H1 (cell line): ENCODE measurements around the gene SEMA6D. TPM values are rescaled to one million over a fixed set of nuclear protein-coding genes. Genes with fewer than 3 reads are reported as not detected.

Experiments
- CTCF ChIA-PET: fragments of 300-600 bp; sonication (Branson Sonifier 250); formaldehyde crosslinking; loops from one replicate; lab custom pipeline; 2021; ENCODE audit not compliant: partially characterized antibody; lab: Charles Lee
- POLR2A ChIA-PET: fragments of 300-600 bp; sonication (Branson Sonifier 250); formaldehyde crosslinking; loops from one replicate; lab custom pipeline; 2021; ENCODE audit warnings: inconsistent platforms; ENCODE audit not compliant: partially characterized antibody; lab: Charles Lee
- DNase-seq, 2 experiments: peaks; one replicate each; pipeline versions ENCODE4 v3.0.0 to v3.0.0-alpha.2; 2010 to 2022; ENCODE audit warnings: low spot score in 2 of 2, low read depth in 1 of 2, mixed read lengths in 1 of 2
- FAIRE-seq: peaks from 2 replicates; lab custom pipeline; 2011; peaks lifted over from hg19 to GRCh38; lab: Jason Lieb, UNC
- H2AFZ ChIP-seq: 2 replicates; pipeline ENCODE4 v1.8.1; 2012; ENCODE audit warnings: low read length, inconsistent platforms
- H2AK5ac ChIP-seq: 2 replicates; pipeline ENCODE4 v1.6.1; 2013; ENCODE audit warnings: low read depth, low read length
- H2BK120ac ChIP-seq: replicated peaks from 2 replicates; pipeline ENCODE3; 2013; ENCODE audit warnings: low read depth, low read length, inconsistent platforms
- H2BK12ac ChIP-seq: 2 replicates; pipeline ENCODE4 v1.6.1; 2013; ENCODE audit warnings: low read depth, low read length
- H2BK15ac ChIP-seq: 2 replicates; pipeline ENCODE4 v1.6.1; 2013; ENCODE audit warnings: low read length
- H2BK20ac ChIP-seq: 2 replicates; pipeline ENCODE4 v1.6.1; 2013; ENCODE audit warnings: low read length
- H2BK5ac ChIP-seq: 2 replicates; pipeline ENCODE4 v1.6.1; 2013; ENCODE audit warnings: low read depth, low read length
- H3K14ac ChIP-seq: 2 replicates; pipeline ENCODE4 v1.6.1; 2013; ENCODE audit warnings: inconsistent platforms; ENCODE audit not compliant: insufficient read length
- H3K18ac ChIP-seq: 2 replicates; pipeline ENCODE4 v1.6.1; 2013; ENCODE audit warnings: low read length; ENCODE audit errors: extremely low read depth
- H3K23ac ChIP-seq: 2 replicates; pipeline ENCODE4 v1.6.1; 2013; ENCODE audit warnings: inconsistent platforms; ENCODE audit not compliant: insufficient read length
- H3K23me2 ChIP-seq: 2 replicates; pipeline ENCODE4 v1.6.1; 2013; ENCODE audit warnings: low read depth, low read length
- H3K27ac ChIP-seq: 2 replicates; pipeline ENCODE4 v1.6.1; 2011; ENCODE audit warnings: low read depth, low read length, inconsistent platforms
- H3K27me3 ChIP-seq, 4 experiments: replicated peaks in 1 of 4; 1 replicate in 1 of 4; 2 replicates in 3 of 4; pipeline versions ENCODE4 v1.6.1 to v1.8.1; 2011 to 2013; ENCODE audit warnings: low read length in 3 of 4, mild to moderate bottlenecking in 3 of 4, inconsistent platforms in 2 of 4, mixed read lengths in 2 of 4, moderate library complexity in 1 of 4; ENCODE audit not compliant: control insufficient read depth in 3 of 4, insufficient read depth in 3 of 4; ENCODE audit errors: extremely low read depth in 1 of 4
- H3K36me3 ChIP-seq, 4 experiments: 2 replicates each; pipeline versions ENCODE4 v1.6.1 to v1.8.1; 2011 to 2013; ENCODE audit warnings: mild to moderate bottlenecking in 4 of 4, low read length in 3 of 4, moderate library complexity in 2 of 4, control low read depth in 1 of 4, inconsistent platforms in 1 of 4; ENCODE audit not compliant: insufficient read depth in 4 of 4, control insufficient read depth in 2 of 4
- H3K4ac ChIP-seq: replicated peaks from 2 replicates; pipeline ENCODE3; 2013; ENCODE audit warnings: low read length, low read depth, mixed read lengths, inconsistent platforms; ENCODE audit not compliant: insufficient read length
- H3K4me1 ChIP-seq, 4 experiments: replicated peaks in 1 of 4; 1 replicate in 1 of 4; 2 replicates in 3 of 4; pipeline versions ENCODE4 v1.6.1 to v1.8.1; 2011 to 2013; ENCODE audit warnings: low read length in 3 of 4, inconsistent platforms in 2 of 4, mixed read lengths in 1 of 4; ENCODE audit not compliant: insufficient read depth in 4 of 4, control insufficient read depth in 3 of 4
- H3K4me2 ChIP-seq, 2 experiments: 2 replicates each; pipeline versions ENCODE4 v1.6.1 to v1.8.1; 2011 to 2013; ENCODE audit warnings: low read depth in 2 of 2, low read length in 2 of 2, control low read depth in 1 of 2, inconsistent platforms in 1 of 2, mild to moderate bottlenecking in 1 of 2; ENCODE audit not compliant: insufficient read depth in 1 of 2
- H3K4me3 ChIP-seq, 4 experiments: fragments of 200-600, 300-600 bp in 1 of 4; sonication (generic), shearing (Covaris generic), sonication (Bioruptor Twin) in 1 of 4; 2 replicates each; pipeline versions ENCODE4 v1.5.1 to v1.8.1; 2011 to 2016; ENCODE audit warnings: low read length in 4 of 4, low read depth in 3 of 4, control low read depth in 2 of 4, inconsistent platforms in 2 of 4, mild to moderate bottlenecking in 2 of 4, mixed read lengths in 1 of 4, moderate library complexity in 1 of 4; ENCODE audit not compliant: insufficient read depth in 2 of 4; ENCODE audit errors: extremely low read depth in 1 of 4
- H3K56ac ChIP-seq: replicated peaks from 2 replicates; pipeline ENCODE3; 2013; ENCODE audit warnings: low read depth, mild to moderate bottlenecking, mixed read lengths, low read length, inconsistent platforms; ENCODE audit not compliant: insufficient read length
- H3K79me1 ChIP-seq: 2 replicates; pipeline ENCODE4 v1.6.1; 2013; ENCODE audit warnings: low read depth, low read length, control low read depth
- H3K79me2 ChIP-seq, 2 experiments: 2 replicates each; pipeline versions ENCODE4 v1.6.1 to v1.8.1; 2012 to 2013; ENCODE audit warnings: low read length in 2 of 2, mild to moderate bottlenecking in 2 of 2, inconsistent platforms in 1 of 2; ENCODE audit not compliant: insufficient read depth in 2 of 2, control insufficient read depth in 1 of 2
- H3K9ac ChIP-seq, 4 experiments: replicated peaks in 1 of 4; 1 replicate in 1 of 4; 2 replicates in 3 of 4; pipeline versions ENCODE4 v1.6.1 to v1.8.1; 2011 to 2013; ENCODE audit warnings: low read depth in 3 of 4, low read length in 3 of 4, control low read depth in 2 of 4, mild to moderate bottlenecking in 2 of 4, moderate library complexity in 2 of 4, inconsistent platforms in 1 of 4; ENCODE audit errors: extremely low read depth in 1 of 4
- H3K9me3 ChIP-seq, 2 experiments: 2 replicates each; pipeline versions ENCODE4 v1.6.1 to v1.8.1; 2012 to 2013; ENCODE audit warnings: mild to moderate bottlenecking in 2 of 2, moderate library complexity in 2 of 2, control low read depth in 1 of 2, inconsistent platforms in 1 of 2, low read depth in 1 of 2, low read length in 1 of 2, mixed read lengths in 1 of 2; ENCODE audit not compliant: insufficient read depth in 2 of 2
- H4K20me1 ChIP-seq, 2 experiments: replicated peaks in 1 of 2; 2 replicates each; pipeline versions ENCODE3 to v1.8.1; 2011 to 2013; ENCODE audit warnings: inconsistent platforms in 2 of 2, low read length in 2 of 2, mild to moderate bottlenecking in 1 of 2; ENCODE audit not compliant: insufficient read depth in 2 of 2, control insufficient read depth in 1 of 2
- H4K5ac ChIP-seq: 2 replicates; pipeline ENCODE4 v1.6.1; 2013; ENCODE audit warnings: low read length, low read depth, mixed read lengths, inconsistent platforms; ENCODE audit not compliant: insufficient read length
- H4K8ac ChIP-seq: 2 replicates; pipeline ENCODE4 v1.8.0; 2013; ENCODE audit warnings: mild to moderate bottlenecking, moderate library complexity, low read length, inconsistent platforms; ENCODE audit not compliant: insufficient read depth; ENCODE audit errors: extremely low read depth
- H4K91ac ChIP-seq: replicated peaks from 2 replicates; pipeline ENCODE3; 2013; ENCODE audit warnings: low read length, mixed read lengths, inconsistent platforms; ENCODE audit not compliant: insufficient read length
- BCL11A ChIP-seq, 2 experiments: IDR thresholded peaks; one replicate each; pipeline ENCODE4 v1.6.1; 2011; ENCODE audit warnings: low read depth in 2 of 2, low read length in 2 of 2, mild to moderate bottlenecking in 2 of 2
- CBX5 ChIP-seq: fragments of 300-800, 300-1000 bp; sonication (generic); IDR thresholded peaks from 2 replicates; pipeline ENCODE4 v1.7.1; 2016; ENCODE audit warnings: antibody characterized with exemption, low read length, low read depth
- HDAC2 ChIP-seq, 2 experiments: fragments of 300-600 bp in 1 of 2; sonication (generic) in 1 of 2; IDR thresholded peaks; 2 replicates each; pipeline ENCODE4 v1.6.1; 2011 to 2012; ENCODE audit warnings: low read depth in 2 of 2, low read length in 2 of 2, mild to moderate bottlenecking in 2 of 2, moderate library complexity in 2 of 2, borderline replicate concordance in 1 of 2, inconsistent platforms in 1 of 2
- HDAC6 ChIP-seq: IDR thresholded peaks from one replicate; pipeline ENCODE4 v1.7.1; 2012; ENCODE audit warnings: low read depth, mild to moderate bottlenecking, inconsistent platforms, low read length, moderate library complexity
- JUND ChIP-seq: IDR thresholded peaks from 2 replicates; pipeline ENCODE4 v1.6.1; 2011; ENCODE audit warnings: mild to moderate bottlenecking, improper control_type of control experiment, low read length
- KDM1A ChIP-seq: fragments of 200-600, 300-600 bp; sonication (generic); IDR thresholded peaks from 2 replicates; pipeline ENCODE4 v1.7.1; 2016; ENCODE audit warnings: mild to moderate bottlenecking, low read length, borderline replicate concordance
- MAX ChIP-seq: IDR thresholded peaks from 2 replicates; pipeline ENCODE4 v1.6.1; 2012; ENCODE audit warnings: inconsistent platforms
- NANOG ChIP-seq: IDR thresholded peaks from 2 replicates; pipeline ENCODE4 v1.6.1; 2011; ENCODE audit warnings: low read length, low read depth, mild to moderate bottlenecking, inconsistent platforms; ENCODE audit not compliant: insufficient read depth, poor library complexity, severe bottlenecking
- RNF2 ChIP-seq: fragments of 200-900, 300-1000 bp; sonication (generic); IDR thresholded peaks from 2 replicates; pipeline ENCODE4 v1.7.1; 2016; ENCODE audit warnings: borderline replicate concordance, low read depth, mild to moderate bottlenecking, antibody characterized with exemption, low read length; ENCODE audit not compliant: poor library complexity, severe bottlenecking; ENCODE audit errors: missing control alignments
- TBP ChIP-seq: IDR thresholded peaks from 2 replicates; pipeline ENCODE4 v1.6.1; 2011; ENCODE audit warnings: low read depth, low read length, improper control_type of control experiment
- WGBS, 2 experiments: shearing (Covaris generic) in 1 of 2; methylation state at CpG; one replicate each; pipeline versions ENCODE4 v1.1.6 to v1.1.7; 2013 to 2015; ENCODE audit warnings: low lambda C conversion rate in 2 of 2, mixed read lengths in 2 of 2, inconsistent platforms in 1 of 2, low coverage in 1 of 2, missing lambda C conversion rate in 1 of 2; ENCODE audit not compliant: insufficient replicate concordance in 2 of 2, insufficient coverage in 1 of 2, insufficient read length in 1 of 2; ENCODE audit errors: extremely low coverage in 1 of 2, missing lambda C conversion rate in 1 of 2; 5-methylcytosine and 5-hydroxymethylcytosine counted together
- polyA plus RNA-seq, 7 experiments: library from polyadenylated mRNA; depleted of rRNA in 3 of 7; stranded (reverse) in 5 of 7; unstranded in 2 of 7; fragments of >200 nt in 5 of 7; fragments of 200-250 nt in 2 of 7; gene quantifications; 1 replicate in 5 of 7; 2 replicates in 1 of 7; 4 replicates in 1 of 7; pipeline versions ENCODE4 v1.2.1 to v1.2.3, GENCODE V29; 2011 to 2013; ENCODE audit warnings: missing spikeins in 2 of 7, mixed read lengths in 2 of 7
- total RNA-seq: library from RNA; stranded (reverse); fragmentation: NEBNext Ultra II Directional; extraction: Animal tissue kit (Norgen Biotek cat#: 25700); gene quantifications from 2 replicates; pipeline ENCODE4 v1.2.1, GENCODE V29; 2021
- TF ChIP-seq, protein P1 (sequence below): IDR thresholded peaks from 2 replicates; pipeline ENCODE4 v1.6.1; 2012; ENCODE audit warnings: low read length, inconsistent platforms

The SEMA6D gene
- total and polyA plus RNA-seq, 2 of the 8 experiments (the other 6 are each of a cell fraction or from before 2014, with no cell fraction given): 2.2 to 3.8 TPM

DNA sequence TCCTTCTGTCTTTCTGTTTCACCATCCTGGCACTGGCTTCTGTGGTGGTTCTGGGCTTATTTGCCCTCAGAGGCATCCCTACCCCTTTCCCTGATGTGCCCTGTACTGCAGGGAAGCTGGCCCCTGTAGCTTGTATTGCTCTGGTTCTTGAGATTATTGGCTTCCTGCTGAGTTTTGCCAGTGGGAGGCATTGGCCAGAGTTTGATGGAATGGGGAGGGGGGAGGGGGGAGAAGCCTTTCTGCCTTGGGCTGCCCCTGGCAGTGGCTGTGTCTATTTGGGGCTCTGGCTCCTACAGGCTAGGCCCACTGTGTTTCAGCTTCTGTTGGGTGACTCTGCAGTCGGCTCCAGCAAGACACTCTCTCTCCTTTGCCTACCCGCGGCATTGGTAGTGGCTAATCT, 41.6 kb upstream of the SEMA6D start:
- WGBS, 2 experiments: 75% methylated on average over 3 of the region's 3 CpGs; no CpG with 5 or more reads in 1 of the 2 experiments
- no peak for TF ChIP-seq MAX
- TF ChIP-seq RNF2: no peak
- TF ChIP-seq, protein P1, sequence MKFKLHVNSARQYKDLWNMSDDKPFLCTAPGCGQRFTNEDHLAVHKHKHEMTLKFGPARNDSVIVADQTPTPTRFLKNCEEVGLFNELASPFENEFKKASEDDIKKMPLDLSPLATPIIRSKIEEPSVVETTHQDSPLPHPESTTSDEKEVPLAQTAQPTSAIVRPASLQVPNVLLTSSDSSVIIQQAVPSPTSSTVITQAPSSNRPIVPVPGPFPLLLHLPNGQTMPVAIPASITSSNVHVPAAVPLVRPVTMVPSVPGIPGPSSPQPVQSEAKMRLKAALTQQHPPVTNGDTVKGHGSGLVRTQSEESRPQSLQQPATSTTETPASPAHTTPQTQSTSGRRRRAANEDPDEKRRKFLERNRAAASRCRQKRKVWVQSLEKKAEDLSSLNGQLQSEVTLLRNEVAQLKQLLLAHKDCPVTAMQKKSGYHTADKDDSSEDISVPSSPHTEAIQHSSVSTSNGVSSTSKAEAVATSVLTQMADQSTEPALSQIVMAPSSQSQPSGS: no peak
- TF ChIP-seq HDAC2 (IDR thresholded peaks at IDR 0.05; ENCODE audit: borderline replicate concordance in 1 of 2, low read depth in 2 of 2, low read length in 2 of 2): 0 out of 4 replicates have a peak, but pooled peaks of 1 of the 2 experiments have one; percentile 28
- no peak for TF ChIP-seq CBX5
- TF ChIP-seq BCL11A (IDR thresholded peaks at IDR 0.05; ENCODE audit: low read depth in 2 of 2, low read length in 2 of 2): peak in 1 of 2 experiments; percentile 9
- no peak for TF ChIP-seq KDM1A
- no peak for TF ChIP-seq HDAC6
- TF ChIP-seq TBP: no peak
- TF ChIP-seq NANOG: peak; percentile 28
- no peak for TF ChIP-seq JUND

More for the DNA sequence above, 41.6 kb upstream of the SEMA6D start:
- H3K27me3 ChIP-seq: no peaks in the 10 kb centered on the region
- no peak overlapping the region; the same call in 1 of the 2 replicates for H4K8ac ChIP-seq
- H2BK20ac ChIP-seq: no peak overlapping the region
- H2BK12ac ChIP-seq: no peak overlapping the region
- ChIA-PET POLR2A (no interaction called here), CTCF (interaction anchor here (0.6 to 1.3 kb wide), 6 partner anchors 12 to 665 kb away, joined by 3 to 7 read pairs (median 4); no protein-coding TSS in a partner anchor)
- H4K5ac ChIP-seq: no peak overlapping the region
- H2AFZ ChIP-seq: no peak overlapping the region
- H2AK5ac ChIP-seq: no peak overlapping the region
- no peaks in the 10 kb centered on the region for H3K79me1 ChIP-seq
- H3K56ac ChIP-seq: no peak overlapping the region
- no peak overlapping the region for H3K14ac ChIP-seq
- no peak overlapping the region for H2BK15ac ChIP-seq
- no peaks in the 10 kb centered on the region for H3K79me2 ChIP-seq
- H3K4ac ChIP-seq: no peak overlapping the region
- no peak overlapping the region for H3K4me3 ChIP-seq
- no peak overlapping the region for H3K9ac ChIP-seq
- peaks cover 0 to 5% (median 0%) of the 10 kb centered on the region in 4 experiments; a peak in 2 of 7 replicates for H3K4me1 ChIP-seq
- H4K91ac ChIP-seq: no peak overlapping the region
- H4K20me1 ChIP-seq: no peaks in the 10 kb centered on the region
- no peaks in the 10 kb centered on the region for H3K36me3 ChIP-seq
- no peak overlapping the region for H3K4me2 ChIP-seq
- H3K18ac ChIP-seq: no peak overlapping the region
- H3K23ac ChIP-seq: no peak overlapping the region
- no peaks in the 10 kb centered on the region for H3K23me2 ChIP-seq
- FAIRE-seq (no peak), DNase-seq (peak in 1 of 2 experiments; percentile 19)
- H3K27ac ChIP-seq: no peak overlapping the region
- H2BK5ac ChIP-seq: no peak overlapping the region
- no peak overlapping the region for H2BK120ac ChIP-seq
- peaks cover 6 to 7% of the 10 kb centered on the region in 2 experiments; a peak in 2 of 4 replicates for H3K9me3 ChIP-seq
